Measurements from ENCODE around the gene SLC25A19. TPM values are rescaled to one million over a fixed set of nuclear protein-coding genes. Genes with fewer than 3 reads are reported as not detected.

The SLC25A19 gene
- total and polyA plus RNA-seq, 9 of the 15 experiments (the other 6 are each of a cell fraction or from before 2014, with no cell fraction given): 33.4 to 76.6 (median 55.3) TPM

DNA sequence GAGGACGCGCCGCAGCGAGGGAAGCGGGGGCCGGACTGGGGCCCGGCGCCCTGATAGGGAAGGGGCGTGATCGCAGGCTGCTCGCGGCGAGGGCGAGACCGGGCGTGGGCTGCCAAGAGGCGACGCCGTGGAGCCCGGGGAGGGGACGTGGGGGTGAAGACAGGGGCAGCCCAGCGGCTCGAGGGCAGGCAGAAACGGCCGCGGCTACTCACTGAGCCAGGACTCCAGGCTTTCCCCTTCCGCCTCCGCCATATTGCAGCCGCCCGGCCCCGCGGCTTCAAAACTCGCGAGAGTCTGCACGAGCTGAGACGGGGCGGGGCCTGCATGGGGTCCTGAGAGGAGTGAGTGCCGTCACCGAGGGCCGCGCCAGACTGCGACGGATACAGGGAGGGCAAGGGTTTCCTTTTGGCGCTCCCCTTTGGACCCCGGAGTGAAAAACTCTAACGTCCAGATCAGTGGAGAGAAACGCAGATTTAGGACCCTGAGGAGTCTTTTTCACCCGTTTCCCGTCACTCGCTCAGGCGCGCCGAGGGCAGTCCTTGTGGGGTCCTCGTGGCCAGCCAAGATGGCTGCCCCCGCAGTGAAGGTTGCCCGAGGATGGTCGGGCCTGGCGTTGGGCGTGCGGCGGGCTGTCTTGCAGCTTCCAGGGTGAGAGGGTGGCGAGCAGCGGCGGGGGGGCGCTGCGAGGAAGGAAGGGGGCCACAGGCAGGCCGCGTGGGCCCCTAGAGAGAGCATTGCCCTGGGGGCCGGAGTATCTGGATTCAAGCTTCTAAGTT, 27.7 kb downstream of the SLC25A19 start, which contains the start of the genes GGA3 and MRPS7 (continued):
- TF ChIP-seq ZNF324 (CRISPR knock-in tag; IDR thresholded peaks at IDR 0.05) (peak; percentile 43; the same call in 1 of the 2 replicates), ZNF316 (IDR thresholded peaks at IDR 0.05) (peak; percentile 9; the same call in 1 of the 2 replicates), CBX8 (IDR thresholded peaks at IDR 0.05; ENCODE audit: borderline replicate concordance, extremely low read depth, low read depth, low read length, poor library complexity, severe bottlenecking) (no peak), ZNF668 (CRISPR knock-in tag; IDR thresholded peaks at IDR 0.05) (no peak), SAP30 (IDR thresholded peaks at IDR 0.05; ENCODE audit: borderline replicate concordance, insufficient read depth, low read depth, low read length, poor library complexity, severe bottlenecking) (peak; percentile 74), FOXM1 (IDR thresholded peaks at IDR 0.05; ENCODE audit: low read depth) (0 out of 2 replicates have a peak, but pooled peaks have one; percentile 46), FOXM1 (CRISPR knock-in tag; IDR thresholded peaks at IDR 0.05; ENCODE audit: low read depth) (no peak; the same call in 1 of the 2 replicates), SOX6 (IDR thresholded peaks at IDR 0.05) (peak; percentile 41; the same call in 1 of the 2 replicates), KDM4B (IDR thresholded peaks at IDR 0.05; ENCODE audit: borderline replicate concordance in 2 of 2, low read depth in 1 of 2) (peak in 1 of 2 experiments; percentile 60; a peak in 1 of 4 replicates), EGR1 (conservative IDR thresholded peaks at IDR 0.05) (peak; percentile 74), HMGN3 (IDR thresholded peaks at IDR 0.05; ENCODE audit: borderline replicate concordance, extremely low read depth, insufficient read length, low read depth, low read length) (peak; percentile 34), TOE1 (IDR thresholded peaks at IDR 0.05; ENCODE audit: borderline replicate concordance) (peak; percentile 80; the same call in 1 of the 2 replicates), TOE1 (CRISPR knock-in tag; IDR thresholded peaks at IDR 0.05; ENCODE audit: borderline replicate concordance, low read depth) (no peak), HDAC8 (tag; IDR thresholded peaks at IDR 0.05) (no peak; the same call in 1 of the 2 replicates), SLC30A9 (CRISPR knock-in tag; IDR thresholded peaks at IDR 0.05) (no peak), NR1H2 (CRISPR knock-in tag; IDR thresholded peaks at IDR 0.05) (no peak), BDP1 (IDR thresholded peaks at IDR 0.05; ENCODE audit: insufficient read depth, insufficient read length) (no peak), CBFA2T3 (IDR thresholded peaks at IDR 0.05) (no peak), SP2 (IDR thresholded peaks at IDR 0.05; ENCODE audit: extremely low read depth, low read depth, low read length, poor library complexity, severe bottlenecking) (peak; percentile 2)
- TF ChIP-seq, protein P1, sequence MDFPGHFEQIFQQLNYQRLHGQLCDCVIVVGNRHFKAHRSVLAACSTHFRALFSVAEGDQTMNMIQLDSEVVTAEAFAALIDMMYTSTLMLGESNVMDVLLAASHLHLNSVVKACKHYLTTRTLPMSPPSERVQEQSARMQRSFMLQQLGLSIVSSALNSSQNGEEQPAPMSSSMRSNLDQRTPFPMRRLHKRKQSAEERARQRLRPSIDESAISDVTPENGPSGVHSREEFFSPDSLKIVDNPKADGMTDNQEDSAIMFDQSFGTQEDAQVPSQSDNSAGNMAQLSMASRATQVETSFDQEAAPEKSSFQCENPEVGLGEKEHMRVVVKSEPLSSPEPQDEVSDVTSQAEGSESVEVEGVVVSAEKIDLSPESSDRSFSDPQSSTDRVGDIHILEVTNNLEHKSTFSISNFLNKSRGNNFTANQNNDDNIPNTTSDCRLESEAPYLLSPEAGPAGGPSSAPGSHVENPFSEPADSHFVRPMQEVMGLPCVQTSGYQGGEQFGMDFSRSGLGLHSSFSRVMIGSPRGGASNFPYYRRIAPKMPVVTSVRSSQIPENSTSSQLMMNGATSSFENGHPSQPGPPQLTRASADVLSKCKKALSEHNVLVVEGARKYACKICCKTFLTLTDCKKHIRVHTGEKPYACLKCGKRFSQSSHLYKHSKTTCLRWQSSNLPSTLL (IDR thresholded peaks at IDR 0.05): no peak
- TF ChIP-seq, protein P2, sequence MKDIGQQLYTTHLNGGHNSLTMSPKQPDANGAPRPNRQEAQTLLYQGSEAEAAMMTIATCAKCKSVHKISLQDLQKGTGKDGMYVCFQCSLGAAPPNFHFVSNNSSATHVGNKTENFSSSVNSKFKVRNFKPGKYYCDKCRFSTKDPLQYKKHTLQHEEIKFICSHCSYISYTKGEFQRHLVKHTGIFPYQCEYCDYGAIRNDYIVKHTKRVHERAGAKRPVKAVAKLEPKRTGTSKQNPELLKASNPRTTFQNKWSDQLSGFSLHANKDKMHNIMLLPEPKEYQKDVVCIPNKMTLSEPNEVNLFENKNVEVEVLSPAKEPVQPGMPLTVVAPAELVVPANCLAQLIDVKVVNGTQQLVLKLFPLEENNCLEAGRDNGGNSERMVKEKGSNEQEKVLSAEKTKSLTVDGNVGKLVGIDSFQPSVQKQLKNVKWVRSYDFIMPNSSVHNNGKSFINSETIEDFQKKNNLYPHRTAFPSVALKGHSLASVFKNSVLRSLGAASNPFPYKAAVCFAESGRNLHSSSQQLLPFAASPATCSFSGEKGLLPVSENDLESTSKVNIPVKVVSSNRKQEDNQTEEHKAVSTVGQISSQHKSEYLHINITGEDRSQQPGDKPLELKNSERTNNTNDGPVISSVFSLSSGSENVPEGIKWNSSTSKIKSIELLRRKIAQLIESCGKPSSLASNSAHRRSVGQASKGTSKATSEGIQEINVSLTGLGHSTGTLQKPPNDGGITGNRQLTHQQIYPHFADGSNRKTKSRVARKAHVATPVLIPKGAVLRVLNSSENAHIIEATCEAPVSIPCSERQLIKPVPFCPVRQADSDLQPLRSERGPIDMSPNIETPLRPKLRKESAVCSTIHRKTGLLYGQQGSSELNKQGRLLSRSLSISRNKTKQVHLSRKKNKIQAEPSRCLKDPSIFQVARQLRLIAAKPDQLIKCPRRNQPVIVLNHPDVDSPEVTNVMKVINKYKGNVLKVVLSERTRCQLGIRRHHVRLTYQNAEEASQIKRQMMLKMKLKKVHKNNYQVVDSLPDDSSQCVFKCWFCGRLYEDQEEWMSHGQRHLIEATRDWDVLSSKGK (CRISPR knock-in tag; IDR thresholded peaks at IDR 0.05): no peak
